CD4-positive, alpha-beta T cell treated with Interleukin-10 for 1 hour (primary cell): ENCODE results near the gene GOLGA6C.
"Not testable (repeated sequence)": the region's sequence is repeated elsewhere in the genome, so short reads cannot be mapped to it uniquely, and the experiment has no call there.

Source experiments
- DNase-seq: peaks from one replicate; pipeline ENCODE4 v3.0.0-alpha.2; 2020

GOLGA6C gene

DNA sequence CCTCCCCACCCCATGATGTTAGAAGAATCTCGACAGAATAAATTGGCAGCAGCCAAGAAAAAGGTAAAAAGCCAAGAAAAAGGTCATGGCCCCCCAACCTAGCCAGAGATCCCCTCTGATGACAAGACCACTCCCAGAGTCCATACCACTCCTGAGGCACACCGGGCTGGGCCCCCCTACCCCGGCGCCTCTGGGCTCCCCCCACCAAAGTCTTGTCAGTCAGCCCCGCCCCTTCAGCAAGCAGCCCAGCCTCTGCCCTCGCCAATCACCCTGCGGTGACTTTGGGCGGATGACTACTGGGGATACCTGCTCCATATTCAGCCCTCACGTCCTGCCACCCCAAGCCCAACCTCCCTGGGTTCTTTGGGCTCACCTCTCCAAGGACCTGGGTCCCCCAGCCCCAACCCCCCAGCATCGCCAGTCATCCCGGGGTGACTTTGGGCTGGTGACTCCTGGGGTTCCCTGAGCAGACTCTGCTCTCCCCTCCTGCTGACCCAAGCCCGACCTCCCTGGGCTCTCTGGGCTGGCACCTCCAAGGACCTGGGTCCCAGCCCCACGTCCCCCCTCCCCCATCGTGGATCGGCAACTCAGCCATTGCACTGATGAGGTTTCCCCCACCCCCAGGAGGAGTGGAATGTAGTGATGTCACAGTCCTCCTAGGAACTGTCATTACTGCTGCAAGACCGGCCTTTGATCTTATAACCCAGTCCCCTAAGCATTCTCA, 648 bp downstream of the GOLGA6C start:
- not testable (repeated sequence) for DNase-seq

GRCh38 chr15:75259873-75260272, 1.7 kb downstream of the GOLGA6C start:
- not testable (repeated sequence) for DNase-seq

GRCh38 chr15:75273751-75274359, 15.7 kb downstream of the GOLGA6C start:
- DNase-seq: not testable (repeated sequence)

GRCh38 chr15:75274509-75275107, 16.5 kb downstream of the GOLGA6C start:
- DNase-seq: peak; percentile 52

GRCh38 chr15:75275617-75276016, 17.5 kb downstream of the GOLGA6C start:
- DNase-seq: not testable (repeated sequence)

DNA sequence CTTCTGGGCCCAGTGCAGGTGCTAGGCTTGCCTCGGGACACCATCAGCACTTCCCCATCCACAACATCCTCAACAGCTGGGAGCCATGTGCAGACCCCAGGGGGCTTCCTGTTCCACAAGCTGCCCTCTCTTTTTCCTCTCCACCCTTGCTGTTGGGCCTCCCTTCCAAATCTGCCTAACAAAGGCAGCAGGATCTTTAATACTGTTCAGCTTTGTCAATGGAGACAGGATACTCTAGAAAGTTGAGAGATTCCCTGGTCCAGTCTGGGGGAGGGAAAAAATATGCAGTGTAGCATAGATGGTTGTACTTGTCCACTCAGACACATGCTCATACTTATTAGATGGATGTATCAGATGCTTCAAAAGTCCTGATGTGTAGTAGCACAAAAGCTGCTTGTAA, 20.4 kb downstream of the GOLGA6C start:
- DNase-seq: not testable (repeated sequence)

- peak; percentile 10 for DNase-seq
These were observed 24.4 kb downstream of the GOLGA6C start, which contains the start of gene GOLGA6D for GRCh38 chr15:75282572-75282971. TSS of gene GOLGA6D (plus strand) at chr15:75282835. CDS start at chr15:75282876, 41 bp downstream.

GRCh38 chr15:75284152-75284551, 26.0 kb downstream of the GOLGA6C start:
- not testable (repeated sequence) for DNase-seq

- not testable (repeated sequence) for DNase-seq
These were observed 35.5 kb downstream of the GOLGA6C start for GRCh38 chr15:75293660-75294059.

DNA sequence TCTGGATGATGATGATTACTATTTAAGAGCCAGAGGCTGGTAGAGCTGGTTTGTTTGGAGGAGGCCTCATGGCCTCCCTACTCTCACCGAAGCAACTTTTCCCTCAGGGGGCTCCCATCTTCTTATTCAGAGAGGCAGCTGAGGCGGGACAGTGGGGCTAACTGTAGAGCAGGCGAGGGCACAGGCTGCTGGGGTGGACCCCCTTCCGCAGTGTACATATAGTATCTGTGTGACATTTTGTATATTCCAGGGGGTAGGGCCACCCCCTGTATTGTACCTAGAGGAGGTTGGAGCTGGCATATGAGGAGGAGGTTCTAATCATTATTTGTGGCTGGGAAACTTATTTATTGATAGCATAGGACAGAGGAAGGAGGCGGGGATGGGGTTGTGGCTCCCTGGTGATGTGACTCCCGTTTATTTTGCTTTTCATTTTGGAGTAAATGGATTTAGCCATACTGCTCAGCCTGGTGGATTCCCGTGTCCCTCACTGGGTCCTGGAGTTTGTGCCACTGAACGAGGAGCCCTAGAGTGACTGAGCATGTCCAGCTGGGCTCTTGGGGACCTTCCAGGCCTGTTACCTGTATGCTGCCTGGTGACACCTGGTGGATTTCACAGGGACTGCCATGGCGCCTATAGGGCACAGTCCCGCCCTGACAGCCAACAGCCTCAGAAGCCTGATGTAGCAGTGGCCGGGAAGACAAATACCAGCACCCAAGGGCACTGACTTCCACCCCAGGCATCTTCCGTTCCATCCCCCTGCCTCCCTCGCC, 40.6 kb downstream of the GOLGA6C start:
- peak; percentile 6 for DNase-seq

- DNase-seq: peak; percentile 68
These were observed 41.2 kb downstream of the GOLGA6C start for GRCh38 chr15:75299311-75299688.

- DNase-seq: not testable (repeated sequence)
These were observed 41.9 kb downstream of the GOLGA6C start for GRCh38 chr15:75300026-75300425.

DNA sequence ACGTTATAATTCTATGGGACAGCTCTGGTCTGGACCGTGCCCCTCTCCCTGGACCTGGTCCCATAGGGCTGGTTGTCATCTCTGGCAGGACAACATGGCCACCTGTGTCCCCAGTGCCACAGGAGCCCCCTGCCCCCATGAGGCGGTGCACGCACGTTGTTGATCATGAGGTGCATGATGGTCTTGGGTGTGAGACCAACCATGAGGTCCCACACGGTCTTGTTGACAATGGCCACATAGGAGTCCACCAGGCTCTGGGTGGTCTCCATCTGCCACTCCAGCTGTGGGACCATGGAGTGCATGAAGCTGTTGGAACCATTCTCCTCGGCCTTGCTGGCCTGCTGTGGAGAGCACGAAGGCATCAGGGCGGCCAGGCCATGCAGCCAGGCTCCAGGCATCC, 44.2 kb downstream of the GOLGA6C start:
- DNase-seq: no peak

- DNase-seq: not testable (repeated sequence)
These were observed 44.6 kb downstream of the GOLGA6C start for GRCh38 chr15:75302753-75303152.

GRCh38 chr15:75306188-75306587, 48.1 kb downstream of the GOLGA6C start:
- no peak for DNase-seq

DNA sequence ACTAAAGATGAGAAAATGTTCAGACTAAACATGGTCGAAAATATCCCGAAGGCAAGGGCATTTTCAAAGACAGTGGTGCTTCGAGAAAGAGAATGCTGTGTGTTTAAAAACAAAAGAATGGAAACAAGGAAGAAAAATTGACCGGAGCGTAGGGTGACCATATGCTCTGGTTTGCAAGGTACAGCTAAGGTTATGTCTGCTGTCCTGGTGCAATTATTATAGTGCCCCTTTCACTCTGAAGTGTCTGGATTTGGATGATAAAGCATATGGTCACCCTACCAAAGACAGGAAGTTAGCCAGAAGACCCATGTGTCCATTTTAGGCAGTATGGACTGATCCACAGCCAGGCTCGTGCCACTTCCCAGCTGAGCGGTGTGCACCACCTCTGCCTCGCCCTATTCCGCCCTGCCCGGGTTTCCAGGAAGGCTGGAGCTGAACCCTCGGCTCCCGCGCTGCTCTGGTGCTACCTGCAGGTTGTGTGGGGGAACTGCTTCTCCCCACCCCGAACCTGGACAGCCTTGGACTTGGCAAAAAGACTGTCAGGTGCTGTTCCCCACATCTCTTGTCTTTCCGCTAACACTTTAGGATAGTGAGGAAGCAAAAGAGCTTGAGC, 49.8 kb downstream of the GOLGA6C start:
- DNase-seq: no peak

DNA sequence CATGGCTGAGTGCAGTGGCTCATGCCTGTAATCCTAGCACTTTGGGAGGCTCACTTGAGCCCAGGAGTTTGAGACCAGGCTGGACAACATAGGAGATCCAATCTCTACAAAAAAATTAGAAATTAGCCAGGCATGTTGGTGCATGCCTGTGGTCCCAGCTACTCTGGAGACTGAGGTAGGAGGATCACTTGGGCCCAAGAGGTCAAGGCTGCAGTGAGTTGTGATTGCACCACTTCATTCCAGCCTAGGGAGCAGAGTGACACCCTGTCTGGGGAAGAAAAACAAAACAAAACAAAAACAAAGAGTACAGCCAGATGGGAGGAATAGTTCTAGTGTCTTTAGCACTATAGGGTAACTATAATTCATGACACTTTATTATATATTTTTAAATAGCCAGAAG, 51.6 kb downstream of the GOLGA6C start:
- no peak for DNase-seq

- not testable (repeated sequence) for DNase-seq
These were observed 54.4 kb downstream of the GOLGA6C start for GRCh38 chr15:75312548-75312947.

- no peak for DNase-seq
These were observed 55.1 kb downstream of the GOLGA6C start for GRCh38 chr15:75313116-75313845.

GRCh38 chr15:75314552-75315290, 56.6 kb downstream of the GOLGA6C start:
- DNase-seq: no peak

DNA sequence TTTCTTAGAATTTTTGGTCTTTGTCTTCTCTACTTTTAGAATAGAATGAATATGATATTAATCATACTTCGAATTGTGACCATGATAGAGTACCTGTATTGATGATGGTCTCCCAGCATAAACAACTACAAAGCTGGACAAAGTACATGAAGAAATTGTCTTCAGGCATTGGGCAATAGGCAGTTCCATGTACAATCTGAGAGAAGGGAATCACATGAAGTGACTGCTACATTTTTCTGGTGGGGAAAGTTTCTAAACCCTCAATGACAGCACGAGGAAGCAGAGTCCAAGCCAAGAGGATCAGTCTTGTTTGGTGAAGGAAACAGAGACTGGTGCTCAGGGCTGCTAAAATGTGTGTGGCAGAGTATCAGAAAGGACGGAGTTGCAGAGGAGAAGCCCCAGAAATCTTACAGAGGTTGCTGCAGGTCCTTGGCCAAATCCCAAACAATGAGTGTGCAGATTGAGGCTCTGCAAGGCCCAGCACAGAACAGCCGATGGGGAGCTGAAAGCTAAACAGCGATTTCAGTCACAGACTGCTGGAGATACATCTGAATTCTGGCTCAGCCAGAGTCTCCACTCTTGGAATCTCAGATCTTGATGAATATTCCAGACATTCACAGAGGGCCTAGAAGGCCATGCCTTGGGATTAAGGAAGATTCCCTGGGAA, 61.2 kb downstream of the GOLGA6C start:
- not testable (repeated sequence) for DNase-seq
